GM18520 (cell line): ENCODE measurements around the gene PRB2.
"Not testable (repeated sequence)": the region's sequence is repeated elsewhere in the genome, so short reads cannot be mapped to it uniquely, and the experiment has no call there.

Source experiments
- ATAC-seq: cut with Tn5 transposase; IDR thresholded peaks from one replicate; pipeline ENCODE4 v1.9.1; 2021; ENCODE audit not compliant: unreplicated experiment

PRB2 gene

GRCh38 chr12:11395467-11395866 is at the start of gene PRB2:
TSS of gene PRB2 (minus strand) at chr12:11395567. CDS start at chr12:11395529, 38 bp downstream.
- not testable (repeated sequence) for ATAC-seq

- ATAC-seq = no peak
Measured at GRCh38 chr12:11437966-11438365, 42.6 kb upstream of the PRB2 start.

GRCh38 chr12:11433664-11434063 is 38.3 kb upstream of the PRB2 start:
- no peak for ATAC-seq

- no peak for ATAC-seq
Measured at GRCh38 chr12:11431486-11431885, 36.1 kb upstream of the PRB2 start.

GRCh38 chr12:11427341-11427740 is 32.0 kb upstream of the PRB2 start:
- no peak for ATAC-seq

GRCh38 chr12:11412731-11413130 is 17.4 kb upstream of the PRB2 start:
- no peak for ATAC-seq

- no peak for ATAC-seq
Measured at GRCh38 chr12:11408096-11408495, 12.7 kb upstream of the PRB2 start.

- ATAC-seq = no peak
Measured at GRCh38 chr12:11397366-11397765, 2.0 kb upstream of the PRB2 start.

- ATAC-seq = not testable (repeated sequence)
Measured at GRCh38 chr12:11391456-11391855, 3.9 kb downstream of the PRB2 start.

GRCh38 chr12:11377420-11377819 is 17.9 kb downstream of the PRB2 start:
- ATAC-seq = not testable (repeated sequence)

- no peak for ATAC-seq
Measured at GRCh38 chr12:11361151-11361550, 34.2 kb downstream of the PRB2 start.

- ATAC-seq = not testable (repeated sequence)
Measured at GRCh38 chr12:11360205-11360883, 35.0 kb downstream of the PRB2 start.

GRCh38 chr12:11351736-11352135 is 43.6 kb downstream of the PRB2 start:
- ATAC-seq = not testable (repeated sequence)

GRCh38 chr12:11348439-11348838 is 46.9 kb downstream of the PRB2 start:
- ATAC-seq = no peak

- ATAC-seq = no peak
Measured at GRCh38 chr12:11347810-11348209, 47.6 kb downstream of the PRB2 start.

GRCh38 chr12:11344500-11344899 is 50.9 kb downstream of the PRB2 start:
- ATAC-seq = no peak
